ENCODE measurements around the gene KBTBD7. TPM values are rescaled to one million over a fixed set of nuclear protein-coding genes. Genes with fewer than 3 reads are reported as not detected.

Gene KBTBD7
- total RNA-seq, 1 experiment from 2014 or later = 12.9 TPM

GRCh38 chr13:41231025-41231677, 36.8 kb upstream of the KBTBD7 start:
- no peaks in the 10 kb centered on the region for H3K9me3 Mint-ChIP-seq
- no peak overlapping the region for H2AK5ac ChIP-seq (ENCODE audit: insufficient read length, low read length)
- no peaks in the 10 kb centered on the region for H3K79me2 ChIP-seq (ENCODE audit: insufficient read depth, low read length)
- no peak overlapping the region for H3K18ac ChIP-seq (ENCODE audit: insufficient read length, low read depth, low read length)
- peak overlapping the region in 2 of 3 experiments; percentile 6 to 67; a peak in 1 of 7 replicates for H3K27ac Mint-ChIP-seq
- H3K9ac ChIP-seq (ENCODE audit: extremely low read depth, insufficient read length, low read length) = no peak overlapping the region
- H3K79me1 ChIP-seq (ENCODE audit: insufficient read depth, low read depth, low read length, poor library complexity, severe bottlenecking) = no peaks in the 10 kb centered on the region
- H3K23ac ChIP-seq (ENCODE audit: insufficient read length, low read depth, low read length) = no peak overlapping the region
- H4K8ac ChIP-seq (replicated peaks; ENCODE audit: insufficient read length, low read depth, low read length) = no peak overlapping the region
- H3K56ac ChIP-seq (ENCODE audit: insufficient read length, low read depth, low read length) = no peak overlapping the region
- no peaks in the 10 kb centered on the region for H3K4me1 ChIP-seq (ENCODE audit: insufficient read depth, low read length)
- H3K4me3 Mint-ChIP-seq = no peak overlapping the region
- no peaks in the 10 kb centered on the region for H4K20me1 ChIP-seq (ENCODE audit: control insufficient read depth, insufficient read depth, insufficient read length)
- no peak overlapping the region for H4K5ac ChIP-seq (ENCODE audit: insufficient read length, low read depth, low read length)
- peaks cover 3 to 11% (median 5%) of the 10 kb centered on the region in 3 experiments; a peak in 5 of 7 replicates for H3K36me3 Mint-ChIP-seq (ENCODE audit: insufficient read depth in 1 of 3, low read depth in 3 of 3)
- WGBS (ENCODE audit: extremely low coverage, insufficient read length, low lambda C conversion rate) = no CpG with 5 or more reads among the region's 2 CpGs
- no peak overlapping the region for H3T11ph ChIP-seq (ENCODE audit: low read length)
- no peak overlapping the region for H3K4ac ChIP-seq (ENCODE audit: low read depth, low read length)
- no peaks in the 10 kb centered on the region for H3K9me3 ChIP-seq (ENCODE audit: control insufficient read depth, low read depth, low read length)
- no peak overlapping the region for H2BK120ac ChIP-seq (ENCODE audit: low read depth, low read length, poor library complexity, severe bottlenecking)
- no peak overlapping the region for H2BK12ac ChIP-seq (ENCODE audit: insufficient read length, low read depth, low read length)
- no peaks in the 10 kb centered on the region for H3K27me3 Mint-ChIP-seq (ENCODE audit: low read depth)
- H3K14ac ChIP-seq (ENCODE audit: insufficient read depth, low read length) = no peak overlapping the region
- no peak overlapping the region for H2BK15ac ChIP-seq (ENCODE audit: low read depth, low read length)
- no peak for TF ChIP-seq CTCF (conservative IDR thresholded peaks at IDR 0.05)
- no peak for DNase-seq
- H3K4me1 Mint-ChIP-seq = no peaks in the 10 kb centered on the region
- H3K23me2 ChIP-seq (ENCODE audit: insufficient read length, low read depth, low read length, poor library complexity, severe bottlenecking) = no peaks in the 10 kb centered on the region
- no peak overlapping the region for H3K27ac ChIP-seq (ENCODE audit: insufficient read length, low read depth, low read length)
- no peak overlapping the region for H2BK5ac ChIP-seq (ENCODE audit: insufficient read length, low read length)
- no peak overlapping the region for H4K91ac ChIP-seq (ENCODE audit: insufficient read length, low read depth, low read length)
- H2BK20ac ChIP-seq (ENCODE audit: low read depth, low read length, poor library complexity, severe bottlenecking) = no peak overlapping the region
- H3K4me2 ChIP-seq (ENCODE audit: insufficient read depth, insufficient read length, low read length) = no peak overlapping the region
- H2AFZ ChIP-seq (ENCODE audit: low read length) = no peak overlapping the region
- H3K27me3 ChIP-seq (ENCODE audit: insufficient read depth, low read length) = no peaks in the 10 kb centered on the region

Data from H9 (cell line).